ENCODE results near the gene GRIN1. TPM values are rescaled to one million over a fixed set of nuclear protein-coding genes. Genes with fewer than 3 reads are reported as not detected.
A peak's percentile ranks its signal among the peaks of the same experiment; 100 is the strongest.

The GRIN1 gene
- total and polyA plus RNA-seq, 8 donors = 0.08 to 0.53 (median 0.28) TPM; not detected in 2

DNA sequence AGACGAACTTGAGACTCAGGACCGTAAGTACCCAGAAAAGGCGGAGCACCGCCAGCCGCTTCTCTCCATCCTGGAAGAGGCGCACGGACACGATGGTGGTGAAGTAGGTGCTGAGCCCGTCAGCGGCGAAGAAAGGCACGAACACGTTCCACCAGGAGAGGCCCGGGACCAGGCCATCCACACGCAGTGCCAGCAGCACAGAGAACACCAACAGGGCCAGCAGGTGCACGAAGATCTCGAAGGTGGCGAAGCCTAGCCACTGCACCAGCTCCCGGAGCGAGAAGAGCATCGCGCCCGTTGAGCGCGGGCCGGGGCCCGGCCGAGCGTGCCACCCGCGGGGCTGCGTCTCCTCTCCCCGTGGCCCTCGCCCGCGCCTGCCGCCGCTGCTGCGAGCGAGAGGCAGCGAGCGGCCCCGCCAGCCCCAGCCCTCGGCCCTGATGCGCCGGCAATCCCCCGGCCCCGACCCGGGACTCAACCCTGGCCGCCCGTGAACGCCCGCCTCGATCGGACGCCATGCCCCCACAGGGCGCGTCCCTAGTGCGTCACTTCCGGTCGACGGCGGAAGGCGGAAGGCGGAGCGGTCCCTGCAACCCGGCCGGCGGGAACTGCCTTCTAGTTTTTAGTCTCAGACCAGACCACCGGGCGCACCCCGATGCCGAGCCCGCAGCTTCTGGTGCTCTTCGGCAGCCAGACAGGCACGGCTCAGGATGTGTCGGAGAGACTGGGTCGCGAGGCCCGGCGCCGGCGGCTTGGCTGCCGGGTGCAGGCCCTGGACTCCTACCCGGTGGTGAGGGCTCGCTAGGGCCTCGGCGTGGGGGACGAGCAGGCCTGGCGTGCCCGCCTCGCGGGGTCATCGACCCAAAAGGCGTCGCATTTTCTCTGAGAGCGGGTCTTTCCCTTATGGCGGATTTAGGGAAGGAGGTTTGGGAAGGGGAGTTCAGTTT, 66.4 kb downstream of the GRIN1 start, which contains the start of the genes NDOR1 and TMEM203:
Gene NDOR1, plus strand, starts transcription at position 575 of the 944 bp plus-strand sequence. Its CDS starts 78 bp downstream, at position 653.
Gene TMEM203, minus strand, starts transcription at position 523 of the 944 bp plus-strand sequence. Its CDS starts 234 bp downstream, at position 289.
- peak within 1 kb of the TSS; percentile 74 to 88 (median 81) for H3K27ac ChIP-seq
- peak; percentile 57 to 78 (median 66) for ATAC-seq
- H3K27me3 ChIP-seq = no peaks in the 10 kb centered on the region
- FAIRE-seq = no peak
- H3K9me3 ChIP-seq = no peaks in the 10 kb centered on the region
- intact Hi-C loops (cut with DNase I) = no loop called here
- TF ChIP-seq, protein P1, sequence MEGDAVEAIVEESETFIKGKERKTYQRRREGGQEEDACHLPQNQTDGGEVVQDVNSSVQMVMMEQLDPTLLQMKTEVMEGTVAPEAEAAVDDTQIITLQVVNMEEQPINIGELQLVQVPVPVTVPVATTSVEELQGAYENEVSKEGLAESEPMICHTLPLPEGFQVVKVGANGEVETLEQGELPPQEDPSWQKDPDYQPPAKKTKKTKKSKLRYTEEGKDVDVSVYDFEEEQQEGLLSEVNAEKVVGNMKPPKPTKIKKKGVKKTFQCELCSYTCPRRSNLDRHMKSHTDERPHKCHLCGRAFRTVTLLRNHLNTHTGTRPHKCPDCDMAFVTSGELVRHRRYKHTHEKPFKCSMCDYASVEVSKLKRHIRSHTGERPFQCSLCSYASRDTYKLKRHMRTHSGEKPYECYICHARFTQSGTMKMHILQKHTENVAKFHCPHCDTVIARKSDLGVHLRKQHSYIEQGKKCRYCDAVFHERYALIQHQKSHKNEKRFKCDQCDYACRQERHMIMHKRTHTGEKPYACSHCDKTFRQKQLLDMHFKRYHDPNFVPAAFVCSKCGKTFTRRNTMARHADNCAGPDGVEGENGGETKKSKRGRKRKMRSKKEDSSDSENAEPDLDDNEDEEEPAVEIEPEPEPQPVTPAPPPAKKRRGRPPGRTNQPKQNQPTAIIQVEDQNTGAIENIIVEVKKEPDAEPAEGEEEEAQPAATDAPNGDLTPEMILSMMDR (IDR thresholded peaks at IDR 0.05) = no peak
- peaks cover 19 to 38% (median 22%) of the 10 kb centered on the region in 3 donors for H3K4me1 ChIP-seq
- DNase-seq = peak; percentile 86 to 99 (median 92)
- 0% methylated on average over 60 to 98 of the region's 98 CpGs for WGBS, 2 donors
- no peaks in the 10 kb centered on the region for H3K36me3 ChIP-seq
- H3K4me3 ChIP-seq = peak within 1 kb of the TSS; percentile 65 to 97 (median 88)

- FAIRE-seq = no peak
- no peak for ATAC-seq
- no peaks in the 10 kb centered on the region for H3K36me3 ChIP-seq
- H3K27me3 ChIP-seq = no peaks in the 10 kb centered on the region
- TF ChIP-seq, protein P1 (IDR thresholded peaks at IDR 0.05) = no peak
- DNase-seq = no peak
- no peak overlapping the region for H3K27ac ChIP-seq
- peak overlapping the region in 1 of 4 donors; percentile 65 for H3K4me3 ChIP-seq
- WGBS, 2 donors = 40 to 41% methylated on average over 7 of the region's 7 CpGs
- no peaks in the 10 kb centered on the region for H3K9me3 ChIP-seq
- intact Hi-C loops (cut with DNase I) = no loop called here
- peaks cover 19 to 32% (median 19%) of the 10 kb centered on the region in 3 donors for H3K4me1 ChIP-seq
Observed at GRCh38 chr9:137206602-137207001, 67.6 kb downstream of the GRIN1 start.

DNA sequence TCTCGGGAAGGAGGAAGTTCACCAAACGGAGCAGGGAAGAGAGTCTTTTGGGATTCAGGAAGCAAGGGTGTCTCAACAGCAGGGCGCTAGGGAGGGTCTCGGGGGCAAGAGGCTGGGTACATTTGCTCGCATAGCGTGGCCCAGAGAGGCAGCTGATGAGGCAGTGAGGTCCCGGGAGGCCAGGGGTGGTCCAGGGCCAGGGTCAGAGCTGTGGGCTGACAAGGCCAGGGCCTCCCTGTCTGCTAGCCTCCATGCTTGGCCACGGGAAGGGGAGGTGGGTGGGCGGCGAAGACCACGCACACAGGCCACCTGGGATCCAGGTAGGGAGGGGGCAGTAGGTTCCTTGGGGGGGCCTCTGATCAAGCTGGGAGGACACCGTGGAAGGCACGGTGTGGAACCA, 72.6 kb downstream of the GRIN1 start:
- Histone ChIP-seq H3K27ac (no peak overlapping the region), H3K27me3 (no peaks in the 10 kb centered on the region), H3K36me3 (no peaks in the 10 kb centered on the region), H3K4me3 (no peak overlapping the region), H3K9me3 (no peaks in the 10 kb centered on the region), H3K4me1 (peaks cover 3 to 5% (median 3%) of the 10 kb centered on the region in 3 donors)
- intact Hi-C loops (cut with DNase I) = no loop called here
- 87 to 88% methylated on average over 13 of the region's 13 CpGs for WGBS, 2 donors
- FAIRE-seq (no peak), DNase-seq (peak in 1 of 6 donors; percentile 58), ATAC-seq (no peak)
- TF ChIP-seq, protein P1 (IDR thresholded peaks at IDR 0.05) = no peak

DNA sequence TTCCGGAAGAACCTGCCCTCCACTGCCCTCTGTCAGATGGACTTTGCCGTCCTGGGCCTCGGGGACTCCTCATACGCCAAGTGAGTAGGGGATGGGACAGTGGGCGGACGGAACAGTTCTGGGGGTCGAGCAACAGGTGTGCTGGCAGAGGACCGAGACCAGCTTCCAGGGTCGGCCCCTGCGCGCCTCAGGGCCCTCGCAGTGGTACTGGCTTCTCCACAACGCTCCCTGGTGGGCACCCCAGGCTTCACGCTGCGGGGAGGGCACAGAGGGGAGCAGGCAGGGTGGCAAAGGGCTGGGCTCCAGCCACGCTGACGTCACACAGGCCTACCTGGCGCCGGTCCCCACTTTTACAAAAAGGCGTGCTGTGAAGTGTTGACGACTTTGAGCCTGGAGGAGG, 73.6 kb downstream of the GRIN1 start:
- DNase-seq (peak in 1 of 6 donors; percentile 33), FAIRE-seq (no peak), ATAC-seq (no peak)
- Histone ChIP-seq H3K9me3 (no peaks in the 10 kb centered on the region), H3K4me3 (no peak overlapping the region), H3K4me1 (no peaks in the 10 kb centered on the region), H3K27ac (no peak overlapping the region), H3K36me3 (no peaks in the 10 kb centered on the region), H3K27me3 (no peaks in the 10 kb centered on the region)
- WGBS, 2 donors = 81 to 86% methylated on average over 21 of the region's 21 CpGs
- TF ChIP-seq, protein P1 (IDR thresholded peaks at IDR 0.05) = no peak
- intact Hi-C loops (cut with DNase I) = no loop called here
